Chondrocyte (in vitro differentiated cells): ENCODE data around the gene ANKRD13D. TPM values are rescaled to one million over a fixed set of nuclear protein-coding genes. Genes with fewer than 3 reads are reported as not detected.
A peak's percentile ranks its signal among the peaks of the same experiment; 100 is the strongest.

Experiments
- DNase-seq: peaks from one replicate; pipeline ENCODE4 v3.0.0; 2021; ENCODE audit warnings: mixed read lengths, low spot score
- H3K27ac Mint-ChIP-seq: one replicate; pipeline ENCODE4 v1.8.0; 2021; ENCODE audit warnings: mild to moderate bottlenecking, moderate library complexity, mixed read lengths; ENCODE audit not compliant: unreplicated experiment
- H3K27me3 Mint-ChIP-seq: 2 replicates; pipeline ENCODE4 v1.8.0; 2021; ENCODE audit warnings: low read depth, mixed read lengths
- H3K36me3 Mint-ChIP-seq: 2 replicates; pipeline ENCODE4 v1.8.0; 2021; ENCODE audit warnings: low read depth, mixed read lengths
- H3K4me1 Mint-ChIP-seq: 2 replicates; pipeline ENCODE4 v1.8.0; 2021; ENCODE audit warnings: low read depth, mild to moderate bottlenecking, mixed read lengths
- H3K4me3 Mint-ChIP-seq: one replicate; pipeline ENCODE4 v1.8.0; 2021; ENCODE audit warnings: mild to moderate bottlenecking, moderate library complexity, mixed read lengths; ENCODE audit not compliant: unreplicated experiment
- H3K9me3 Mint-ChIP-seq: 2 replicates; pipeline ENCODE4 v1.8.0; 2021; ENCODE audit warnings: low read depth, mixed read lengths
- total RNA-seq: library from RNA; stranded (reverse); gene quantifications from 3 replicates; pipeline ENCODE4 v1.2.1, GENCODE V29; 2021
- TF ChIP-seq, protein P1 (sequence below): fragments of 200-600 bp; sonication (generic); IDR thresholded peaks from 2 replicates; pipeline ENCODE4 v1.5.0; 2021; ENCODE audit warnings: antibody characterized with exemption, mild to moderate bottlenecking, moderate library complexity

The ANKRD13D gene
- total RNA-seq, 1 donor from 2014 or later: 40.0 TPM

DNA sequence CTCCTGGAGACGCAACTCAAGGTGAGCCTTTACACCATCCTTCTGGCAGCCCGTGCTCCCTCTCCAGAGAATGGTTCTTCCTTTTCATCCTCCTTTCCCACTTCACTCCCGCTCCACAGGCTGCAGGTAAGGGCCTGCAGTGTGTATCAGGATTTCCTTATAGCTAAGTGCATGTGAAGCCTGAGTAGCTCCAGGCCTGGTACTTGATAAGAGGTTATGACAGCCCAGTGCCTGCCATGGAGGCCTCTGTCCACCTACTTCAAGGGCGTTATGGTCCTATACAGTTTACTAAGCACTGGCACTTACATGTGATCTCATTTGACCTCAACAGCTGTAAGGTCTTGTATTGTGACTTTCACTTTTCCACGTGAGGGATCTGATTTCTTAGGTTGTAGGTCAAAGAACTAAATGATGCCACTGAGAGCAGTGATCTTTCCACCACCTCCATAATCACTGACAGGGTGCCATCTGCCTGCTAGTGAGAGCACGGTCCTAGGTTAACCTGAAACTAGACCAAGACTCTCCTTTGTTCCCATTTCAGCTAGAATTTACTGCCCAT, 32.3 kb downstream of the ANKRD13D start:
- TF ChIP-seq, protein P1, sequence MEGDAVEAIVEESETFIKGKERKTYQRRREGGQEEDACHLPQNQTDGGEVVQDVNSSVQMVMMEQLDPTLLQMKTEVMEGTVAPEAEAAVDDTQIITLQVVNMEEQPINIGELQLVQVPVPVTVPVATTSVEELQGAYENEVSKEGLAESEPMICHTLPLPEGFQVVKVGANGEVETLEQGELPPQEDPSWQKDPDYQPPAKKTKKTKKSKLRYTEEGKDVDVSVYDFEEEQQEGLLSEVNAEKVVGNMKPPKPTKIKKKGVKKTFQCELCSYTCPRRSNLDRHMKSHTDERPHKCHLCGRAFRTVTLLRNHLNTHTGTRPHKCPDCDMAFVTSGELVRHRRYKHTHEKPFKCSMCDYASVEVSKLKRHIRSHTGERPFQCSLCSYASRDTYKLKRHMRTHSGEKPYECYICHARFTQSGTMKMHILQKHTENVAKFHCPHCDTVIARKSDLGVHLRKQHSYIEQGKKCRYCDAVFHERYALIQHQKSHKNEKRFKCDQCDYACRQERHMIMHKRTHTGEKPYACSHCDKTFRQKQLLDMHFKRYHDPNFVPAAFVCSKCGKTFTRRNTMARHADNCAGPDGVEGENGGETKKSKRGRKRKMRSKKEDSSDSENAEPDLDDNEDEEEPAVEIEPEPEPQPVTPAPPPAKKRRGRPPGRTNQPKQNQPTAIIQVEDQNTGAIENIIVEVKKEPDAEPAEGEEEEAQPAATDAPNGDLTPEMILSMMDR: no peak
- no peak for DNase-seq
- Mint-ChIP-seq H3K27me3 (no peaks in the 10 kb centered on the region), H3K4me3 (no peak overlapping the region), H3K4me1 (peaks cover 12% of the 10 kb centered on the region), H3K36me3 (peaks cover 2% of the 10 kb centered on the region), H3K27ac (no peak overlapping the region), H3K9me3 (no peaks in the 10 kb centered on the region)

DNA sequence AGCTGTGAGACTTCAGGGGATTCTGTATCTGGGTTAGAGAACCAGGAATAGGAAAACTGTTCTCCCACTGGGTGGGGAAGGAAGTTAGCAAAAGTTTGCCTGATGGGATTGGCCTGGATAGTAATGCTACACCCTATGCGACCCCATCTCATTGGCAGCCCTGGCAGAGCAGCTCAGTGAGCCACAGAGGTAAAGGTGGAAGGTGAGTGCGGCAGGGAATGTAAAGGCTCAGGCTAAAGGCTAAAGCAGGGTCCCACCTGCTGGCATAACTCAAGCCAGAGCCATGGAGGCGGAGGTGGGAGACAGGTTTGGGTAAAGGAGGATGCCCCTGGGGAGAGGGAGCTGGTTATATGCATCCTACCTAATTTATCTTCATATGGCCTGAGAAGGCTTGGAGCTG, 32.9 kb downstream of the ANKRD13D start:
- TF ChIP-seq, protein P1: no peak
- Mint-ChIP-seq H3K27me3 (no peaks in the 10 kb centered on the region), H3K4me1 (peaks cover 9% of the 10 kb centered on the region)

DNA sequence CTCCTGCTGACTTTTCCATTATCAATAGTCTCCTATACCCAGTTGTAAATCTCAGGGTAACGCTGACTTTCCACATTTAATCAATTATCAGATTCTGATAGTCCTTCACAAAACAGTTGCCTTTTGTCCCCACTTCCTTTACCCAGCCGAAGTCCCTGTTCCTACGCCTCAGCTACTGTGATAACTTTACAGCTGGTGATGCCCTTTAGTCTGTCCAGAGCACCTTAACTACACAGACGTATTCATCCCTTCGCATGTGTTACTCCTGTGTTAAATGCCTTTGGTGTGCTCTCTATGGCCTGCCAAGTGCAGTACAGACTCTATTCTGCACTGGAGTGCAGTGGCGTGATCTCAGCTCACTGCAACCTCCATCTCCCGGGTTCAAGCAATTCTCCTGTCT, 34.4 kb downstream of the ANKRD13D start:
- DNase-seq: peak; percentile 0
- H3K4me1 Mint-ChIP-seq: peaks cover 3% of the 10 kb centered on the region
- H3K36me3 Mint-ChIP-seq: peaks cover 2% of the 10 kb centered on the region
- H3K27me3 Mint-ChIP-seq: no peaks in the 10 kb centered on the region
- TF ChIP-seq, protein P1: no peak
- no peak overlapping the region for H3K27ac Mint-ChIP-seq
- H3K9me3 Mint-ChIP-seq: no peaks in the 10 kb centered on the region
- H3K4me3 Mint-ChIP-seq: no peak overlapping the region

More for the DNA sequence above, 32.9 kb downstream of the ANKRD13D start:
- Mint-ChIP-seq H3K27ac (no peak overlapping the region), H3K9me3 (no peaks in the 10 kb centered on the region), H3K4me3 (no peak overlapping the region), H3K36me3 (peaks cover 2% of the 10 kb centered on the region)
- no peak for DNase-seq

DNA sequence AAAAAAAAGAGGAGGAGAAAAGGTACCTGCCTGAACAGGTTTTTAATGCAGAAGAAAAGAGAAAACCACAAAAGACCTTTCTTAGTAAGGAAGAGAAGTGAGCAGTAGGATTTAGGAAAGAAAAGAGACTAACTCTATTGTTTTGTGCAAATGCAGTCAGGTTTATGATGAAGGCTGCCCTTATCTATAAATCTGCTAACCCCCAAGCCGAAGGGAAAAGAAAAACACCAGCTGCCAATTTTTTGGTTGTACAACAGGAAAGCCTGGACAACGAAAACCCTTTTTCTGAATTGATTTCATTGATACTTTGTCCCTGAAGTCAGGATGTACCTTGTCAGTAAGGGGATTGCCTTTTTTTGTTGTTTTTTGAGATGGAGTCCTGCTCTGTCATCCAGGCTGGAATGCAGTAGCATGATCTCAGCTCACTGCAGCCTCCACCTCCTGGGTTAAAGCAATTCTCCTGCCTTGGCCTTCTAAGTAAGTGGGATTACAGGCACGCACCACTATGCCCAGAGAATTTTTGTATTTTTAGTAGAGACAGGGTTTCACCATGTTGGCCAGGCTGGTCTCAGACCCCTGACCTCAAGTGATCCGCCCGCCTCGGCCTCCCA, 43.1 kb downstream of the ANKRD13D start:
- Mint-ChIP-seq H3K27me3 (no peaks in the 10 kb centered on the region), H3K27ac (no peak overlapping the region), H3K4me3 (no peak overlapping the region), H3K36me3 (peaks cover 4% of the 10 kb centered on the region), H3K4me1 (no peaks in the 10 kb centered on the region), H3K9me3 (no peaks in the 10 kb centered on the region)
- TF ChIP-seq, protein P1: no peak
- DNase-seq: no peak

DNA sequence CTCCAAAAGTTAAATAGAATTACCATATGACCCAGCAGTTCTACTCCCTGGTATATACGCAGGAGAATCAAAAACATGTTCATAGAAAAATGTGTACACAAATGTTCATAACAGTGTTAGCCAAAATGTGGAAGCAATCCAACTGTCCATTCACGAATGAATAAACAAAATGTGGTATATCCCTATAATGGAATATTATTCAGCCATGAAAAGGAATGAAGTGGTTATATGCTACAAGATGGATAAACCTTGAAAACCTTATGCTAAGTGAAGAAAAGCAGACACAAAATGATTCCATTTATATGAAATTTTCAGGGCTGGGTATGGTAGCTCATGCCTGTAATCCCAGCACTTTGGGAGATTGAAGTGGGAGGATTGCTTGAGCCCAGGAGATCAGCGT, 48.2 kb downstream of the ANKRD13D start:
- Mint-ChIP-seq H3K4me3 (no peak overlapping the region), H3K27ac (no peak overlapping the region), H3K4me1 (no peaks in the 10 kb centered on the region), H3K9me3 (no peaks in the 10 kb centered on the region), H3K36me3 (peaks cover 4% of the 10 kb centered on the region), H3K27me3 (no peaks in the 10 kb centered on the region)
- DNase-seq: no peak
- TF ChIP-seq, protein P1: no peak
